GM19372 (cell line): ENCODE results near the gene LCAT.
"Not testable (repeated sequence)": the region's sequence is repeated elsewhere in the genome, so short reads cannot be mapped to it uniquely, and the experiment has no call there.

Experiments used
- ATAC-seq: cut with Tn5 transposase; IDR thresholded peaks from one replicate; pipeline ENCODE4 v1.9.1; 2021; ENCODE audit warnings: mild to moderate bottlenecking, low read depth, moderate library complexity; ENCODE audit not compliant: unreplicated experiment

The LCAT gene

DNA sequence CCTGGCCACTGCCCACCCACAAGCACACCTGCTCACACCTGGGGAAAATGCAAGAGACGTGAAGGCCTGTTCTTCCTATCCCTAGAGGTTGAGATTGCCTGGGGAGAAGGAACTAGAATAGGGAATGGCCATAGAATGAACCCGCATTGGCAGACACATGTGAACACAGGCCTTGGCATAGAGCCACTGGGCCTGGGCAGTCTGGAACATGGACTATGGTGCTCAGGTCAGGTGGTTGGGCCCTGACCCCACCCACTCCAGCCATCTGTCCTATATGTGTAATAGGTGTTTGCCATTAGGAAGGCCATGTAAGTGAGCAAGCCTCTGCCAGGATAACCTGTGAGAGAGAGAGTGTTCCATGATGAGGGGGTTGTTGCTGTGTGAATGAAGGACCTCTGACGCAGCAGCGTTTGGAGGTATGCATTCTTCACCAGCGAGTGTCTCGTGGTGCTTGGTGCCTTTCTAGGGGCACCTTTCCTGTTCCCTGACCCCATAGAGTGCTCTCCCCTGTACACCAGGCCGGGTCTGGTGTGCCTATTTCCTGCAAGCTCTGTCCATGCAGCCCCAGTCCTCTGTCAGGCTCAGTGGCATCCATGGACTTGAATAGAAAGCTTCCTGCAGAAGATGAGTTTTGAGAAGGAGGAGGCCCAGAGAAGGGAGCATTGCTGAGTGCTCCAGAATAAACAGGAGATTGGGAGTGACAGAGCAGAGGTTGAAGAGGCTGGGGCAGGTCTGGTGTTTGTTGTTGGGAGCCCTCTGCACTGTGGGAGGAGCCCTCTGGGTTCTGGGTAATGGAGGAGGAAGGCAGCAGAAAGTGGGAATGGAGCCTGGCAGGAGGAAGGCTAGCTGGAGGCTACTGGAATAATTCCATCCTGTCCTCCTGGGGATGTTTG is 27.8 kb downstream of the LCAT start:
- ATAC-seq: no peak

DNA sequence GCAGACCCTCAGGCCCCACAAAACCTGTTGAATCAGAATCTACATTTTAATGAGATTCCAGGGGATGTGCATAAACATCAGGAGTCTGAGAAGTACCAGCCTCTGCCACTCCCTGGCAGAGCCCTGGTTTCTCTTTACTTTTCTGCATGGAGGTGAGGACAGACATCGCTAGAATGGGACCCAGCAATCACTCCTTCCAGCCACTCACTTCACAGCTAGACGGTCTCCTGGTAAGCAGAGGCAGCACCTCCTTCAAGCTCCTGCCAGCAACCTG is 28.5 kb downstream of the LCAT start:
- not testable (repeated sequence) for ATAC-seq

DNA sequence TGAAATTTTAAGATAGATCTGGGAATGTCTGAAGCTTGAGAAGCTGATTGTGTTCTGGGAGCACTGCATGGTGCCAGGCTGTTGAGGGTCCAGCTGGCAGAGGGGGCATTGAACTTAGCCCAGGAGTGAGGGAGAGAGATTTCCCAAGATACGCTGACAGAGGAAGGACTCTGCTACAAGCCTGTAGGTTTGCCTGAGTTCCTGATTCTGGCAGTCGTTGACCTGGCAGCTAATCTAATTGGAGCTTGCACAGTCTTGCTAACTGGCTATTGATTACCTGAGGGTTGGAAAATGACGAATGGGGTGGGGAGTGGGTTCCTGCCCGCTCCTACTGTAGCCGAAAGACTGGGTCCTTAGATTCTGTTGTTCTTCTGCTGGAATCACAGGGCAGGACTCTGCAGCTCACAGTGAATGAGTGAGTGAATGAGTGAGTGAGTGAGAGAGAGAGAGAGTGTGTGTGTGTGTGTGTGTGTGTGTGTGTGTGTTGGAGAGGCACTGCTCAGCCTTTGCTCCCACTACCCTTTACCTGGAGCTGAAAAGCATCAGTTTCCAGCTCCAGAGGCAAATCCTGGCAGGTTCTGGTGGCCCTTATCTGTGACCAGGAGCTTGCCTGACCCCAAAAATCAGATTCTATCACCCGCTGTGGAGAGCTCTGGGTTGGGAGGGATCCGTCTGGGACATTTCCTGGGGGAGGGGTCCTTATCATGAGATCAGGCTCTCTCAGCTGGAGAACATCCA is 29.0 kb downstream of the LCAT start:
- no peak for ATAC-seq

DNA sequence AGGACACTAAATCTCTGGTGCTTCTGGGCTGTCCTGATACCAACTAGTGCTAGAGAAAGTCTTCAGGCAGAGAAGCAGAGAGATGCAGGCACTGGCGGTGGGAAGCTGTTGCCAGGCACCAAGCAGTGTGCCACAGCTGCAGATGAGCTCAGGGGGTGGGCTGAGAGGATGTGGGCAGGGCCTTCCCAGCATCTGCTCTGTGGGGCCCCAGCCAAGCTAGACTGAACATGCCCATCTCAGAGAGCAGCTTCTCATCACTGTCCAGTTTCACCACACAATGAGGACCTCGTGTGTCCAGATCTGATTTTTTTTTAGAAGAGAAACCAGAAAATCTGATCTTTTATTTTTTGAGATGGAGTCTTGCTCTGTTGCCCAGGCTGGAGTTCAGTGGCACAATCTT is 33.8 kb downstream of the LCAT start:
- no peak for ATAC-seq

DNA sequence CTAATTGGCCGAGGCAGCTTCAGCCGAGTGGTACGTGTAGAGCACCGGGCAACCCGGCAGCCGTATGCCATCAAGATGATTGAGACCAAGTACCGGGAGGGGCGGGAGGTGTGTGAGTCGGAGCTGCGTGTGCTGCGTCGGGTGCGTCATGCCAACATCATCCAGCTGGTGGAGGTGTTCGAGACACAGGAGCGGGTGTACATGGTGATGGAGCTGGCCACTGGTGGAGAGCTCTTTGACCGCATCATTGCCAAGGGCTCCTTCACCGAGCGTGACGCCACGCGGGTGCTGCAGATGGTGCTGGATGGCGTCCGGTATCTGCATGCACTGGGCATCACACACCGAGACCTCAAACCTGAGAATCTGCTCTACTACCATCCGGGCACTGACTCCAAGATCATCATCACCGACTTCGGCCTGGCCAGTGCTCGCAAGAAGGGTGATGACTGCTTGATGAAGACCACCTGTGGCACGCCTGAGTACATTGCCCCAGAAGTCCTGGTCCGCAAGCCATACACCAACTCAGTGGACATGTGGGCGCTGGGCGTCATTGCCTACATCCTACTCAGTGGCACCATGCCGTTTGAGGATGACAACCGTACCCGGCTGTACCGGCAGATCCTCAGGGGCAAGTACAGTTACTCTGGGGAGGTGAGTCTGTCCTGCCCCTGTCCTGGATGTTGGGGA is 34.7 kb downstream of the LCAT start:
- ATAC-seq: no peak

DNA sequence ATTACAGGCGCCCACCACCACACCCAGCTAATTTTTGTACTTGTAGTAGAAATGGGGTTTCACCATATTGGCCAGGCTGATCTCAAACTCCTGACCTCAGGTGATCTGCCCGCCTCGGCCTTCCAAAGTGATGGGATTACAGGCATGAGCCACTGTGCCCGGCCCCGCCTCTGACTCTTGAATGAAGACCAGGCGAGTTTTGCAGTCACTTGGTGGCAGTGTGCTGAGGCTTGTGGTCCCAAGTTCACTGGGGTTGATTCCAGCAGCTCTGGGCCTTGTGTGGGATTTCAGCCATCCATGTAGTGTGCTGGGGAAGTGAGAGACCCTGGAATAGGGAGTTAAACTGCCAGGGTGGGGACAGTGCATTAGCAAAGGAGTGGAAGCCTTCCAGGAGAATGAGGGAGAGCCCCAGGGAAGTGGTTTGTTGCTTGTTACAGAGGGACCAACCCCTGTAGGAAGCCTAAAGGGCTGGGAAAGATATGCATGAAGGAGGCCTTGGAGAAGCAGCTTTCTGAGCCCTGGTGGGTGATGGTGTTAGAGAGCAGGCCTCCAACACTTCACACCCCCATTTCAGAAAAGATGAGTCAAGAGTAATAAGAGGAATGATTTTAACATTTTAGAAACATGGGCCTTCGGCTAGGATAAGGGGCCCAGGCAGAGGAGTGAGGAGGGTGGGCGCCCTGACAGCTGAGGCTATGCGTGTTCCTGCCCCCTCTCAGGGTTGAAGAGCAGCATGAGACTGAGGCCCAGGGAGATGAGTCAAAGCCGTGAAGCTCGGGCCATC is 36.3 kb downstream of the LCAT start:
- no peak for ATAC-seq

DNA sequence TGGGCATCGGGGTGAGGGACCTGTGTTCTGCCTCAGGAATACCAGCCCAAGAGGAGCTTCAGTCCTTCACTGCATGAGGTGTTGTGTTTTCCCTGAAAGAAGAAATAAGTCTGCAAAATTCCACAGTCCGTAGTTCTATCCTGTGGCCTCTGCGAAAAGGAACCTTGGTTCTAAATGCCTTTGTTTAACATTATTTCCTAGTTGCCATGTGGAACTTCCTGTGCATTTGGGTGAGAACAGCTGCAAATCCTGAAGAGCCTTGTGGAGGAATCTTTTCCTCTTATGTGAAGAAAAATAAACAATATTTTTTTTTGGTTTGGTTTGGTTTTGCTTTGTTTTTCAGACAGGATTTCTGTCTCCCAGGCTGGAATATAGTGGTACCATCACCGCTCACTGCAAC is 41.1 kb downstream of the LCAT start:
- no peak for ATAC-seq

DNA sequence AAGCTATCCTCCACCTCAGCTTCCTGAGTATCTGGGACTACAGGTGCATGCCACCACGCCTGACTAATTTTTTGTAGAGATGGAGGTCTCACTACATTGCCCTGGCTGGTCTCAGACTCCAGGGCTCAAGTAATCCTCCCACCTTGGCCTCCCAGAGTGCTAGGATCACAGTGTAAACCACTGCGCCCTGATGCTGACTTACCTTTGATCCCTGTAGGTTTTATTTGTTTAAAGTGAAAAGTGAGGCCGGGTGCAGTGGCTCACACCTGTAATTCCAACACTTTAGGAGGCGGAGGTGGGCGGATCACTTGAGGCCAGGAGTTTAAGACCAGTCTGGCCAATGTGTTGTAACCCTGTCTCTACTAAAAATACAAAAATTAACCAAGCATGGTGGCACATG is 42.2 kb downstream of the LCAT start:
- ATAC-seq: no peak

DNA sequence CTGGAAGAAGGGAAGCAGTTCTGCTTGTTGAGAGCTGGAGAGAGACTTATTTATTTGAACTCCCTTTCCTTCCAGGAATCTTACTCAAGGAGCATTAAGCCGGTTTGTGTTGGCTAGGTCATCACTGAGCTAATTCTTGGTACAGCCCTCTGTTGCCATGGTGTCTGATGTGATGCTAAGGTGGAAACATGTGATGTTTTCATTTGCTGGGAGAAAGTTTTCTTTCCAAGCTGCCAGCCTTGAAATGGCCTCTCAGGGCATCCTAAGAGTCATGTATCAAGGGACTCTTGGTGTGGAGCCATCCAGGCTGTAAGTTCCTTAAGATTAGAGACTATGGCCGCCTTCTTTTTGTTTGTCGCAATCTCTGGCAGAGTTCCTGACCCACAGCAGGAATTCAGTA is 46.7 kb downstream of the LCAT start:
- ATAC-seq: no peak

DNA sequence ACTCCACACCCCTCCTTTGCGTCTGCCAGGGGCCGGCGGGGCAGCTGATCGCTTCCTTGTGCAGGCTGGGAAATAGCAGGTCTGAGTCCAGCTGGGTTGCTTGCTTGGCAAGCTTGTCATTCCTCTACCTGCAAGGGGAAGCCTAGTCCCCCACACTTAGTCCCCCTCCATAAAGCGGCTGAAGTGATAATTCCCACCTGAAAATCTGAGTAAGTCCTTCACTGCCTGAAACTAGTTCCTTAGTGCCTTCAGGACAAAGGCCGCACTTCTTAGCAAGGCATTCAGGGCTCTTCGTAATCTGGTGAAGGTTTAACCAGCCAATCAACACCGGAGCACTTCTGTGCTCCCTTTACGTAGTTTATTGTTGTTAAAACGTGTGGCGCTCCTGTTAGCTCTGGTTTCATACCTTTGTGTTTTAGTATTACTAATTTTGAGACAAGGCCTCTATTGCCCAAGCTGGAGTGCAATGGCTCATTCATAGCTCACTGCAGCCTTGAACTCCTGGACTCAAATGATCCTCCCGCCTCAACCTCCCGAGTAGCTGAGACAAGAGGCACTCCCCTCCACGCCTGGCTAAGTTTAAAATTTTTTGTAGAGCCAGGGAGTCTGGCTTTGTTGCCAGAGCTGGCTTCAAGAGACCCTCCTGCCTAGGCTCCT is 50.0 kb downstream of the LCAT start:
- no peak for ATAC-seq

DNA sequence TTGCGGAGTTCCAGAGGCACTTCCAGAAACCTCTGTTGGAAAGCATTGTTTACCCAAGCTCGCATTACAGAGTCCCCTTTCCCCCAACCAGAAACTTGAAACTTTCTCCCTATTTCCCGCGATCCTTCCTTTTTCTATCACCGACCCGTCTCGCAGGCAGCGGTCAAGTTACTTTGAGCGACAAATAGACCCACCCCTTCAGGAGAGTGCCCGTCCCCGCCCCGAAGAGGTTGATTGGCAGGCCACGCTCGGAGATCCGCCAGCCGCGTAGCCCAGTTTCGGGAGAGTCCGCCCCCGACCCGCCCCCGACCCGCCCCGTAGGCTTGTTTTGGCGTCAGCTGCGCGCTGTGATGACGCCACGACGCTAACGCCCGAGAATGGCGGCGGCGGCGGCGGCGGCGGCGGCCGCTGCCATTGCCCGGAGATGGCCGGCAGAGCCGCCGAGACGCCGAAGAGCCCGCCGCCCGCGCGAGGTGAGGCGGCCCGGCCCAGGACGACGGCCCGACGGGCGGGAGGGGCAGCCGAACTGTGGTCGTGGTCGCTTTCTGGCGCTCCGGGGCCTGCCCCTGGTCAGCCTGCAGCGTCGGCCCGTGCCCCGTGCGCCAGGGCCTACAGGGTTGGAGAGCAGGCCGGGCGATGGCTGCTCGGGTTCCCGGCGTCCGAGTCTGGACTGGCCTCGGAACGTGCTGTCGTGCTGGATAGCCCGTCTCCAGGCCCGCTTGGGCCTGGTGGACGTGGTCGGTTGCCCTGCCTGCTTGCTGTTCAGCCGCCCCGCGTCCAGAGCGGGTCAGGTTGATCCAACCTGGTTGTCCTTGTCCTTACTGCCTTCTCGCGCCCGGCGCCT is 50.8 kb downstream of the LCAT start, which contains the start of gene PSKH1:
Gene PSKH1 (plus strand): TSS at position 356 of the 844 bp plus-strand sequence. CDS start 15,496 bp downstream, outside the sequence.
- ATAC-seq: peak; percentile 94

DNA sequence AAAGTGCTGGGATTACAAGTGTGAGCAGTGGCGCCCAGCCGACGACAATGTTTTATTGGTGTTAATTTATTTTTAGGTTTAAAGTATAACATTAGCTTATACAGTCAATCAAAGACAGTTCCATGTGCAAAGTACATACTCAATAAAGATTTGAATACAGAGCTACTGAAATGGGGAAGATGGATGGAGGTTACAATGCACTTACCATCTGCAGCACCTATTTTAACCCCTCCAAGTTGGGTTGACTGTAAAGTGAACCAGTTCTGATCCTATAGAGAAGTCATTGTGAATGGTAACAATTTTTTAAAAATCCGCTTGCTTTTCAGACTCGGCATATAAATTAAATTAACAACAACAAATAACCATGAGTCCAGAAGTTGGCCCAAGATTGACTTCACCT is 51.5 kb downstream of the LCAT start:
- no peak for ATAC-seq
